Mucosa of rectum (tissue), 2 donors: ENCODE results near the gene HSPA4.
"Not testable (repeated sequence)": the region's sequence is repeated elsewhere in the genome, so short reads cannot be mapped to it uniquely, and the experiment has no call there.

Experiments
- H3K27ac ChIP-seq, 2 donors: one replicate each; pipeline ENCODE4 v1.7.0; 2013; ENCODE audit warnings: inconsistent platforms in 2 of 2, low read depth in 2 of 2, low read length in 2 of 2
- H3K27me3 ChIP-seq, 2 donors: one replicate each; pipeline ENCODE4 v1.7.0; 2013; ENCODE audit warnings: low read length in 2 of 2; ENCODE audit not compliant: control insufficient read depth in 2 of 2, insufficient read depth in 2 of 2
- H3K36me3 ChIP-seq, 2 donors: one replicate each; pipeline ENCODE4 v1.7.0; 2013; ENCODE audit warnings: low read length in 2 of 2; ENCODE audit not compliant: control insufficient read depth in 2 of 2, insufficient read depth in 2 of 2
- H3K4me1 ChIP-seq, 2 donors: one replicate each; pipeline ENCODE4 v1.7.0; 2013; ENCODE audit warnings: low read length in 2 of 2, mild to moderate bottlenecking in 1 of 2; ENCODE audit not compliant: control insufficient read depth in 2 of 2, insufficient read depth in 2 of 2
- H3K4me3 ChIP-seq, 2 donors: one replicate each; pipeline ENCODE4 v1.7.0; 2013; ENCODE audit warnings: low read length in 2 of 2
- H3K9ac ChIP-seq, 2 donors: one replicate each; pipeline ENCODE4 v1.7.0; 2013; ENCODE audit warnings: low read length in 2 of 2, low read depth in 1 of 2, mild to moderate bottlenecking in 1 of 2
- H3K9me3 ChIP-seq, 2 donors: one replicate each; pipeline ENCODE4 v1.7.0; 2013; ENCODE audit warnings: low read length in 2 of 2; ENCODE audit not compliant: control insufficient read depth in 2 of 2
- donor health status: healthy.
- donor health status: Normal muscosa, but diverticular disease.

HSPA4 gene

DNA sequence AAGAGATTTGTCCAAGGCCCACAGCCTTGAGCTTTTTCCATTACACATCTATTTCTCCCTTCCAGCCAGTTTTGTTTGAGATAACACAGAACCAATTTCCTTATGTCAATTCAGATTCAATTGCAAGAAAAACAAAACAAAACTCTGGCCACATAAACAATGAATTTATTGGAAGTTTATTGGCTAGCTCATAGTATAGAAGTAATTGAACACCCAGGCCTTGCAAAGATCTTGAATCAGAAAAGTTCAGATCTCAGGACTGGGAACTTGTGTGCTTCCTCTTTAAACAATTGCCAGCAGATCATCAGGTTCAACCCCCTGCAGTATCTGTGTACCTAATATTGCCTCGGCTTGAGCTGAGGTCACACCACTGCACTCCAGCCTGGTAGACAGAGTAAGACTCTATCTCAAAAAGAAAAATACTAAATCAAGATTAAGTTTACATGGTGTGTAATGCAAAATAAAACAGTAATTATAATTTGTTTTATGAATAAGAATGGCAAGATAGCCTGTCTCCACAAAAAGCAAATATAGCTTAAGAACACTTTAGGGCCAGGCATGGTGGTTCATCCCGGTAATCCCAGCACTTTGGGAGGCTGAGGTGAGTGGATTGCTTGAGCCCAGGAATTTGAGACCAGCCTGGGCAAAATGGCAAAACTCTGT, 21.3 kb upstream of the HSPA4 start:
- Histone ChIP-seq H3K27ac (no peak overlapping the region), H3K27me3 (no peaks in the 10 kb centered on the region), H3K9me3 (no peaks in the 10 kb centered on the region), H3K4me1 (peaks cover 18 to 27% of the 10 kb centered on the region in 2 donors), H3K4me3 (no peak overlapping the region), H3K36me3 (no peaks in the 10 kb centered on the region), H3K9ac (no peak overlapping the region)

DNA sequence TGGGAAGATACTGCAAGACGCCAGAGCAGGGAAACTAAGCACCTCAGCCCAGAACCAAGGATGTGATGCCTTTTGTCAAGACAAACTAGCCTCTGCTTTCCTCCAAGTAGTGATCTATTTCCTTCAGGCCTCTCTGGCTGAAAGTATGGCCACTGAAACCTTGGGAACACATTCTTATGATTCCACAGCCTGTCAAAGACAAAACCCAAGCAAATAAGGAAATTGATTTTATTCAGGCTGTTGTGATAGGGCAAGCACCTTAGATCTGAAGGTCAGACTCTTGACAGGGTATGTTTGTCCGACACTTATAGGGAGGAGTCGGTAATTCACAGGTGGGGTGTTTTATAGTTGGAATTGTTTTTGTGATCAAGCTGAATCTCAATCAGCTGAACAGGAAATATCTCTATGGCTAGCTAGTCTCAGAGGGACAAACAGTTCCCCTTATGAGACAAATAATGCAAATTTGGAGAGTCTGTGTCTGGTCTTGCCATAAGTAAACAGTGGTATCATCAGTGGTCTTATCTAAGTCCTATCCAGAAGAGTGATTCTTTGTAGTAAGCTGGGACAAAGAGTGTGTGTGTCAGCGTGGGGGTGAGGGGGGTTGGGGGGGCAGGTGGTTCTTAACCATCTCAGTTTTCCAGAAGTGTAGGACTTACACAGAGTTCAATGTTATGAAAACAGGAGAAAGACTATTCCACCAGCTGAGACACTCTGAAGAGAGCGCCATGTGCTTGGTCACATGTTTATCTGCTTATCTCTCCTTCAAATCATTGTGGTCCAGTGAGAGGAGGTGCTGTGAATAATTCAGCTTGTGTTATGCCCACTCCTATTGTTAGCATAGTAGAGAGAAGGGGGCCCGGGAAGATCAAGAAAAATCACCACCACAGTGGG, 18.7 kb upstream of the HSPA4 start:
- no peaks in the 10 kb centered on the region for H3K36me3 ChIP-seq
- H3K4me3 ChIP-seq = peak overlapping the region; percentile 17 to 41
- no peaks in the 10 kb centered on the region for H3K9me3 ChIP-seq
- H3K27ac ChIP-seq = peak overlapping the region; percentile 91 to 95
- H3K9ac ChIP-seq = peak overlapping the region; percentile 0 to 57
- no peaks in the 10 kb centered on the region for H3K27me3 ChIP-seq
- peaks cover 15 to 20% of the 10 kb centered on the region in 2 donors for H3K4me1 ChIP-seq

DNA sequence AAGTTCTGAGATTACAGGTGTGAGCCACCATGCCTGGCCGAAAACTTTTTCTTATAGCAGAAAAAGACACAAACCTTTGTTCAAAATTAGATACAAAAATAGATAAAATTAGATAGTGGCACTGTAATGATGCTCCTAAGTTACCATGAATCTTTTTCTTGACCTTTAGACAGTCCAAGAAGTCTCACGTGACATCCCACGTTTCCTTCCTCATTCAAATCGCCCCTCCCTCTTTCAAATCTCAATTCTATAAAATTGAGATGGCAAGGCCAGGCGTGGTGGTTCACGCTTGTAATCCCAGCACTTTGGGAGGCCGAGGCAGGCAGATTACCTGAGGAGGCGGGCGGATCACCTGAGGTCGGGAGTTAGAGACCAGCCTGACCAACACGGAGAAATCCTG, 17.7 kb upstream of the HSPA4 start:
- Histone ChIP-seq H3K4me3 (no peak overlapping the region), H3K27ac (no peak overlapping the region), H3K9ac (no peak overlapping the region), H3K9me3 (no peaks in the 10 kb centered on the region), H3K27me3 (no peaks in the 10 kb centered on the region), H3K4me1 (peaks cover 15 to 20% of the 10 kb centered on the region in 2 donors), H3K36me3 (no peaks in the 10 kb centered on the region)

GRCh38 chr5:133035224-133035623, 16.6 kb upstream of the HSPA4 start:
- no peaks in the 10 kb centered on the region for H3K27me3 ChIP-seq
- H3K4me1 ChIP-seq = peaks cover 15 to 17% of the 10 kb centered on the region in 2 donors
- no peaks in the 10 kb centered on the region for H3K36me3 ChIP-seq
- H3K9ac ChIP-seq = no peak overlapping the region
- no peak overlapping the region for H3K27ac ChIP-seq
- H3K9me3 ChIP-seq = no peaks in the 10 kb centered on the region
- no peak overlapping the region for H3K4me3 ChIP-seq

- not testable (repeated sequence) for H3K36me3 ChIP-seq, H3K27ac ChIP-seq, H3K27me3 ChIP-seq, H3K9ac ChIP-seq, H3K4me3 ChIP-seq, H3K9me3 ChIP-seq
- peaks cover 14 to 15% of the 10 kb centered on the region in 2 donors for H3K4me1 ChIP-seq
These were observed 15.1 kb upstream of the HSPA4 start for GRCh38 chr5:133036677-133037076.

- Histone ChIP-seq H3K4me1 (no peaks in the 10 kb centered on the region), H3K27me3 (no peaks in the 10 kb centered on the region), H3K9ac (no peak overlapping the region), H3K36me3 (no peaks in the 10 kb centered on the region), H3K27ac (no peak overlapping the region), H3K9me3 (no peaks in the 10 kb centered on the region), H3K4me3 (no peak overlapping the region)
These were observed 10.5 kb upstream of the HSPA4 start for GRCh38 chr5:133041157-133041784.

DNA sequence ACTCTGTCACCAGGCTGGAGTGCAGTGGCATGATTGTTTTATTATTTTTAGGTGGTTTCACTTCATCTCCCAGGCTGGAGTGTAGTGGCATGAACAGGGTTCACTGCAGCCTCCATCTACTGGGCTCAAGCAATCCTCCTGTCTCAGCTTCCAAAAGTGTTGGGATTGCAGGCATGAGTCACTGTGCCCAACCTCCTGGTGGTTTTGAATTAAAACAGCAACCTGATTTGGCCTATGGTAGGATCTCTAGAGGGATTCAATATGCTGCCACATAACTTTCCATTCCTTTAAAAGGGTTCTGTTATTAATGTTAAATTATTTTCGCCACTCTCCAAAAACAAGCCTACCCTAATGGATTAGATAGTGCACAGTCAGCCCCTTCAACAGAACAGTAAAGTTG, 9.9 kb upstream of the HSPA4 start:
- Histone ChIP-seq H3K36me3 (no peaks in the 10 kb centered on the region), H3K9ac (no peak overlapping the region)

GRCh38 chr5:133046560-133046959, 5.3 kb upstream of the HSPA4 start:
- not testable (repeated sequence) for H3K27me3 ChIP-seq, H3K4me3 ChIP-seq, H3K9me3 ChIP-seq, H3K9ac ChIP-seq, H3K36me3 ChIP-seq, H3K27ac ChIP-seq
- H3K4me1 ChIP-seq = peaks cover 20 to 26% of the 10 kb centered on the region in 2 donors

More for the DNA sequence above, 9.9 kb upstream of the HSPA4 start:
- Histone ChIP-seq H3K27me3 (no peaks in the 10 kb centered on the region), H3K4me3 (no peak overlapping the region), H3K27ac (no peak overlapping the region), H3K9me3 (no peaks in the 10 kb centered on the region), H3K4me1 (no peaks in the 10 kb centered on the region)

DNA sequence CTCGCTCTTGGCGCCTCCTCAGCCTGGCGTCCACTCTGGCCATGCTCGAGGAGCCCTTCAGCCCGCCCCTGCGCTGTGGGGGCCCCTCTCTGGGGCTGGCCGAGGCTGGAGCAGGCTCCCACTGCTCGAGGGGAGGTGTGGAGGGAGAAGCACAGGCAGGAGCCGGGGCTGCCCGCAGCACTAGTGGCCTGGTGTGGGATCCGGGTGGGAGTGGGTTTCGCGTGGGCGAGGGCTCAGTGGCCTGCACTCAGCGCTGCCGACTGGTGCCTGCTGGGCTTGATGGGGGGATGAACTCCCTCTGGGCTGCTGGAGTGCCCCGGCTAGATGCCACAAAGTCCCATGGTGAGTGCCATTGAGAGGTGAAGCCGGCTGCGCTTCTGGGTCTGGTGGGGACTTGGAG, 4.4 kb upstream of the HSPA4 start:
- peaks cover 20 to 28% of the 10 kb centered on the region in 2 donors for H3K4me1 ChIP-seq
- H3K4me3 ChIP-seq = no peak overlapping the region
- H3K36me3 ChIP-seq = no peaks in the 10 kb centered on the region
- H3K9ac ChIP-seq = no peak overlapping the region
- H3K27me3 ChIP-seq = no peaks in the 10 kb centered on the region
- no peak overlapping the region for H3K27ac ChIP-seq
- no peaks in the 10 kb centered on the region for H3K9me3 ChIP-seq
